Upper lobe of left lung (tissue), 4 donors: ENCODE data around the gene TCTN1.

Experiments
- CTCF ChIP-seq, 6 experiments: fragments of 450-650 bp in 4 of 6; fragments of 200-600 bp in 2 of 6; sonication (generic) in 2 of 6; IDR thresholded peaks; one replicate each; pipeline ENCODE4 v1.5.1; 2016 to 2019; ENCODE audit warnings: antibody characterized with exemption in 6 of 6
- POLR2A ChIP-seq, 4 donors: fragments of 450-650 bp; IDR thresholded peaks; one replicate each; pipeline ENCODE4 v1.5.1; 2016 to 2017; ENCODE audit warnings: antibody characterized with exemption in 4 of 4, mild to moderate bottlenecking in 2 of 4

- TF ChIP-seq CTCF (IDR thresholded peaks at IDR 0.05) (no peak), POLR2A (IDR thresholded peaks at IDR 0.05) (no peak)
Measured at GRCh38 chr12:110683888-110684287, 70.0 kb downstream of the TCTN1 start.
